Lower leg skin (tissue), 4 donors: ENCODE data around the gene SOX2. TPM values are rescaled to one million over a fixed set of nuclear protein-coding genes. Genes with fewer than 3 reads are reported as not detected.

Experiments used
- DNase-seq, 2 donors: peaks; one replicate each; pipeline ENCODE4 v3.0.0-alpha.2; 2019; ENCODE audit warnings: low spot score in 2 of 2
- H3K4me3 ChIP-seq: fragments of 200-600 bp; sonication (generic); 2 replicates; pipeline ENCODE4 v1.5.1; 2017; ENCODE audit warnings: mild to moderate bottlenecking, low read depth; ENCODE audit not compliant: poor library complexity, severe bottlenecking
- CTCF ChIP-seq, 3 donors: fragments of 450-650 bp; IDR thresholded peaks; one replicate each; pipeline ENCODE4 v1.5.1; 2016; ENCODE audit warnings: antibody characterized with exemption in 3 of 3, mild to moderate bottlenecking in 3 of 3, moderate library complexity in 2 of 3
- POLR2A ChIP-seq, 2 donors: fragments of 450-650 bp; IDR thresholded peaks; one replicate each; pipeline ENCODE4 v1.6.1; 2016 to 2017; ENCODE audit warnings: antibody characterized with exemption in 2 of 2, mild to moderate bottlenecking in 1 of 2, moderate library complexity in 1 of 2
- whole genome bisulfite sequencing, 2 donors: methylation state at CpG; one replicate each; pipeline ENCODE4 v1.1.5; 2018; 5-methylcytosine and 5-hydroxymethylcytosine counted together
- intact Hi-C: fragments of 100-400 bp; cut with DNase I; formaldehyde crosslinking; loops from one replicate; pipeline ENCODE4 v1.15.0; 2023; ENCODE audit warnings: low total_unique reads
- total RNA-seq, 4 donors: library from RNA; depleted of rRNA; stranded (reverse); fragments of >200 nt; gene quantifications; one replicate each; pipeline ENCODE4 v1.1.0, GENCODE V29; 2016

Gene SOX2
- total RNA-seq, 4 donors from 2014 or later, result 0.20 to 3.3 (median 1.1) TPM

- TF ChIP-seq CTCF (IDR thresholded peaks at IDR 0.05) (no peak), POLR2A (IDR thresholded peaks at IDR 0.05) (no peak)
- no peak overlapping the region for H3K4me3 ChIP-seq
- 15 to 16% methylated on average over 24 to 27 of the region's 48 CpGs for WGBS, 2 donors
- no peak for DNase-seq
- intact Hi-C loops, result no loop called here
Observed at GRCh38 chr3:181718987-181719911, 7.5 kb downstream of the SOX2 start.

GRCh38 chr3:181719991-181720680, 8.4 kb downstream of the SOX2 start:
- H3K4me3 ChIP-seq, result no peak overlapping the region
- TF ChIP-seq CTCF (IDR thresholded peaks at IDR 0.05), result no peak
- TF ChIP-seq POLR2A (IDR thresholded peaks at IDR 0.05), result no peak
- no peak for DNase-seq
- 17 to 25% methylated on average over 19 to 23 of the region's 23 CpGs for WGBS, 2 donors
- intact Hi-C loops, result no loop called here

GRCh38 chr3:181721046-181721875, 9.5 kb downstream of the SOX2 start:
- WGBS, 2 donors, result 33 to 56% methylated on average over 4 of the region's 4 CpGs
- no peak for DNase-seq
- intact Hi-C loops, result no loop called here
- no peak for TF ChIP-seq POLR2A (IDR thresholded peaks at IDR 0.05)
- no peak for TF ChIP-seq CTCF (IDR thresholded peaks at IDR 0.05)
- no peak overlapping the region for H3K4me3 ChIP-seq

GRCh38 chr3:181722156-181722555, 10.4 kb downstream of the SOX2 start:
- TF ChIP-seq CTCF (IDR thresholded peaks at IDR 0.05) (no peak), POLR2A (IDR thresholded peaks at IDR 0.05) (no peak)
- intact Hi-C loops, result no loop called here
- no peak overlapping the region for H3K4me3 ChIP-seq
- 13 to 20% methylated on average over 4 of the region's 4 CpGs for WGBS, 2 donors
- no peak for DNase-seq

GRCh38 chr3:181722766-181723425, 11.2 kb downstream of the SOX2 start:
- no peak overlapping the region for H3K4me3 ChIP-seq
- TF ChIP-seq CTCF (IDR thresholded peaks at IDR 0.05) (no peak), POLR2A (IDR thresholded peaks at IDR 0.05) (no peak)
- 13 to 14% methylated on average over 11 of the region's 11 CpGs for WGBS, 2 donors
- intact Hi-C loops, result no loop called here
- DNase-seq, result no peak
